Astrocyte of the cerebellum (primary cell): ENCODE measurements around the gene WDR62.

ENCODE experiments used
- DNase-seq: peaks from one replicate; pipeline ENCODE4 v3.0.0-alpha.2; 2011; ENCODE audit warnings: low read depth
- H3K4me3 ChIP-seq: 2 replicates; pipeline ENCODE4 v1.5.1; 2011; ENCODE audit warnings: mild to moderate bottlenecking, low read depth, low read length, moderate library complexity
- in situ Hi-C: cut with HindIII; loops from 2 replicates; pipeline ENCODE4 v1.10.0; 2017; ENCODE audit warnings: low sequenced_read_pairs
- TF ChIP-seq, protein P1 (sequence below): IDR thresholded peaks from 2 replicates; pipeline ENCODE4 v1.5.1; 2012; ENCODE audit warnings: low read length, low read depth, moderate library complexity, mild to moderate bottlenecking; ENCODE audit errors: missing control alignments

WDR62 gene

GRCh38 chr19:36106991-36107390 lies 52.3 kb downstream of the WDR62 start:
- no peak for DNase-seq
- TF ChIP-seq, protein P1, sequence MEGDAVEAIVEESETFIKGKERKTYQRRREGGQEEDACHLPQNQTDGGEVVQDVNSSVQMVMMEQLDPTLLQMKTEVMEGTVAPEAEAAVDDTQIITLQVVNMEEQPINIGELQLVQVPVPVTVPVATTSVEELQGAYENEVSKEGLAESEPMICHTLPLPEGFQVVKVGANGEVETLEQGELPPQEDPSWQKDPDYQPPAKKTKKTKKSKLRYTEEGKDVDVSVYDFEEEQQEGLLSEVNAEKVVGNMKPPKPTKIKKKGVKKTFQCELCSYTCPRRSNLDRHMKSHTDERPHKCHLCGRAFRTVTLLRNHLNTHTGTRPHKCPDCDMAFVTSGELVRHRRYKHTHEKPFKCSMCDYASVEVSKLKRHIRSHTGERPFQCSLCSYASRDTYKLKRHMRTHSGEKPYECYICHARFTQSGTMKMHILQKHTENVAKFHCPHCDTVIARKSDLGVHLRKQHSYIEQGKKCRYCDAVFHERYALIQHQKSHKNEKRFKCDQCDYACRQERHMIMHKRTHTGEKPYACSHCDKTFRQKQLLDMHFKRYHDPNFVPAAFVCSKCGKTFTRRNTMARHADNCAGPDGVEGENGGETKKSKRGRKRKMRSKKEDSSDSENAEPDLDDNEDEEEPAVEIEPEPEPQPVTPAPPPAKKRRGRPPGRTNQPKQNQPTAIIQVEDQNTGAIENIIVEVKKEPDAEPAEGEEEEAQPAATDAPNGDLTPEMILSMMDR, result no peak
- H3K4me3 ChIP-seq, result no peak overlapping the region
- in situ Hi-C loops, result no loop called here

DNA sequence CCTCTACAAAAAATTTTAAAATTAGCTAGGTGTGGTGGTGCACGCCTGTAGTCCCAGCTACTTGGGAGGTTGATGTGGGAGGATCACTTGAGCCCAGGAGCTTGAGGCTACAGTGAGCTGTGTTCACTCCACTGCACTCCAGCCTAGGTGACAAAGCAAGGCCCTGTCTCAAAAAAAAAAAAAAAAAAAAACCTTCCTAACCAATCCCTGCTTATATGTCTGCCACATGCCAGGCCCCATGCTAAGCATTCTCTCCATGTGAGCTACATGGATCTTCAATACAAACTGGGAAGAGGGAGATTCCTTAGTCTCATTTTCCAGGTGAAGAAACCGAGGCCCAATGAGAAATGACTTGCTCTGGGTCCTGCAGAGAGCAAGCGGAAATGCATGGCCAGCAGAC lies 54.0 kb downstream of the WDR62 start:
- in situ Hi-C loops, result no loop called here
- DNase-seq, result no peak
- no peak overlapping the region for H3K4me3 ChIP-seq
- TF ChIP-seq, protein P1, result no peak

GRCh38 chr19:36110487-36111199 lies 55.9 kb downstream of the WDR62 start, which contains the start of gene OVOL3:
Gene OVOL3, plus strand, starts transcription at chr19:36111143. Its CDS starts 60 bp downstream, at chr19:36111203.
- H3K4me3 ChIP-seq, result no peak within 1 kb of the TSS
- no peak for DNase-seq
- TF ChIP-seq, protein P1, result no peak
- in situ Hi-C loops, result no loop called here

GRCh38 chr19:36111200-36111539 lies 56.5 kb downstream of the WDR62 start:
- TF ChIP-seq, protein P1, result no peak
- no peak overlapping the region for H3K4me3 ChIP-seq
- DNase-seq, result no peak
- in situ Hi-C loops, result no loop called here

DNA sequence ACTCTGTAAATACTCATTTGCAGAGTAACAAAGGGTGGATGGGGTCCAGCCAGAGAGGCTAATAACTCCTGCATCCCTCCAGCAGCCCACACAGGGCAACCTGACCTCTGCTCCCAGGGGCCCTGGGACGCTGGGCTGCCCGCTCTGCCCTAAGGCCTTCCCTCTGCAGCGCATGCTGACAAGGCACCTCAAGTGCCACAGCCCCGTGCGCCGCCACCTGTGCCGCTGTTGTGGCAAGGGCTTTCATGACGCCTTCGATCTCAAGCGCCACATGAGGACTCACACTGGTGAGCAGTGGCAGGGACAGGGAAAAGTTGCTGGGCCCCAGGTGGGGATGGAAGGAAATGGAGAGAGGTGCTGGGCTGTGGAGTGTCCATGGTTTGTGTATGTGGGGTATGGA lies 58.0 kb downstream of the WDR62 start:
- TF ChIP-seq, protein P1, result no peak
- in situ Hi-C loops, result no loop called here
- no peak overlapping the region for H3K4me3 ChIP-seq
- no peak for DNase-seq

DNA sequence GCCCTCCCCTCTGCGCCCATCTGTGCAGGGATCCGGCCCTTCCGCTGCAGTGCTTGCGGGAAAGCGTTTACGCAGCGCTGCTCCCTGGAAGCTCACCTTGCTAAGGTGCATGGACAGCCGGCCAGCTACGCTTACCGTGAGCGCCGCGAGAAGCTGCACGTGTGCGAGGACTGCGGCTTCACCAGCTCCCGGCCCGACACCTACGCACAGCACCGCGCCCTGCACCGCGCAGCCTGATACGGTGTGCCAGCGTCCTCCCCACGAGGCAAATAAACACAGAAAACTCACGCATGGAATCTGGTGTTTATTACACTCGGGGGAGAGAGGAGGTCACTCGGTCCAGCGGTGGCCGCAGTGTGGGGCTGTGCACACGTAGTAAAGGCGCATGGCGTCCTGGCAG lies 58.7 kb downstream of the WDR62 start:
- peak overlapping the region; percentile 96 for H3K4me3 ChIP-seq
- no peak for DNase-seq
- in situ Hi-C loops, result no loop called here
- TF ChIP-seq, protein P1, result no peak
